Neutrophil (primary cell): Measurements from ENCODE around the gene ZFYVE16.

ENCODE experiments used
- H3K27ac ChIP-seq: fragments of 200-600 bp; sonication (generic); 2 replicates; pipeline ENCODE4 v1.5.1; 2016; ENCODE audit warnings: mild to moderate bottlenecking, moderate library complexity
- H3K27me3 ChIP-seq: fragments of 200-600 bp; sonication (generic); 2 replicates; pipeline ENCODE4 v1.6.0; 2016; ENCODE audit warnings: mild to moderate bottlenecking
- H3K36me3 ChIP-seq: fragments of 200-600 bp; sonication (generic); 2 replicates; pipeline ENCODE4 v1.5.1; 2017
- H3K4me1 ChIP-seq, 2 experiments: fragments of 200-600 bp in 1 of 2; sonication (generic) in 1 of 2; 1 replicate in 1 of 2; 2 replicates in 1 of 2; pipeline versions ENCODE4 v1.5.1 to v1.6.1; 2013 to 2016; ENCODE audit warnings: low read depth in 1 of 2, low read length in 1 of 2, mild to moderate bottlenecking in 1 of 2, moderate library complexity in 1 of 2; ENCODE audit not compliant: control insufficient read depth in 1 of 2, insufficient read depth in 1 of 2
- H3K4me3 ChIP-seq, 2 experiments: fragments of 200-600 bp in 1 of 2; sonication (generic) in 1 of 2; 1 replicate in 1 of 2; 2 replicates in 1 of 2; pipeline ENCODE4 v1.5.1; 2013 to 2016; ENCODE audit warnings: low read depth in 1 of 2, low read length in 1 of 2, mild to moderate bottlenecking in 1 of 2, moderate library complexity in 1 of 2
- H3K9me3 ChIP-seq: fragments of 200-600 bp; sonication (generic); 2 replicates; pipeline ENCODE4 v1.5.1; 2016
- CTCF ChIP-seq: fragments of 200-600 bp; sonication (generic); IDR thresholded peaks from 2 replicates; pipeline ENCODE4 v1.5.1; 2016; ENCODE audit warnings: antibody characterized with exemption

Gene ZFYVE16

DNA sequence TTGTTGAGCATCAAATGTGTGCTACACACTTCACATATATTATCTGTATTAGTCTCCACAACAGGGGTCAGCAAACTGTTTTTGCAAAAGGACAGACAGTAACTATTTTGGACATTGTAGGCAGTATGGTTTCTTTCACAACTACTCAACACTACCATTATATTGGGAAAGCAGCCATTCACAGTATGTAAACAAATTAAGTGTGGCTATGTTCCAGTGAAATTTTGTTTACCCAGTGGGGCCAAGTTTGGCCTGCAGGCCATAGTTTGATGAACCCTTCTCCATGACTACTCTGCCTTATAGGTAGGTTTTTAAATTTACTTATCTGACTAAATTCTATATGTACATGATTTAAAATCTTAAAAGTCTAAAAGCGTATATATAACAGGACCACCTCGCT lies 67.1 kb downstream of the ZFYVE16 start:
- no peaks in the 10 kb centered on the region for H3K27me3 ChIP-seq
- no peak overlapping the region for H3K27ac ChIP-seq
- peaks cover 79% of the 10 kb centered on the region for H3K36me3 ChIP-seq
- TF ChIP-seq CTCF: no peak
- no peaks in the 10 kb centered on the region for H3K4me1 ChIP-seq
- H3K4me3 ChIP-seq: no peak overlapping the region
- no peaks in the 10 kb centered on the region for H3K9me3 ChIP-seq

- no peak overlapping the region for H3K27ac ChIP-seq
- H3K9me3 ChIP-seq: no peaks in the 10 kb centered on the region
- no peak for TF ChIP-seq CTCF
- H3K36me3 ChIP-seq: peaks cover 51% of the 10 kb centered on the region
- H3K4me1 ChIP-seq: peaks cover 0 to 5% of the 10 kb centered on the region in 2 experiments
- no peaks in the 10 kb centered on the region for H3K27me3 ChIP-seq
- no peak overlapping the region for H3K4me3 ChIP-seq
These were observed 71.8 kb downstream of the ZFYVE16 start for GRCh38 chr5:80479713-80480112.

GRCh38 chr5:80480354-80480753 lies 72.5 kb downstream of the ZFYVE16 start:
- H3K27ac ChIP-seq: no peak overlapping the region
- H3K27me3 ChIP-seq: no peaks in the 10 kb centered on the region
- H3K9me3 ChIP-seq: no peaks in the 10 kb centered on the region
- TF ChIP-seq CTCF: no peak
- no peak overlapping the region for H3K4me3 ChIP-seq
- H3K36me3 ChIP-seq: peaks cover 45% of the 10 kb centered on the region
- peaks cover 0 to 5% of the 10 kb centered on the region in 2 experiments for H3K4me1 ChIP-seq

GRCh38 chr5:80481019-80481893 lies 73.4 kb downstream of the ZFYVE16 start:
- TF ChIP-seq CTCF: peak; percentile 58
- peaks cover 0 to 5% of the 10 kb centered on the region in 2 experiments for H3K4me1 ChIP-seq
- no peak overlapping the region for H3K27ac ChIP-seq
- H3K36me3 ChIP-seq: peaks cover 36% of the 10 kb centered on the region
- no peaks in the 10 kb centered on the region for H3K9me3 ChIP-seq
- no peaks in the 10 kb centered on the region for H3K27me3 ChIP-seq
- no peak overlapping the region for H3K4me3 ChIP-seq

DNA sequence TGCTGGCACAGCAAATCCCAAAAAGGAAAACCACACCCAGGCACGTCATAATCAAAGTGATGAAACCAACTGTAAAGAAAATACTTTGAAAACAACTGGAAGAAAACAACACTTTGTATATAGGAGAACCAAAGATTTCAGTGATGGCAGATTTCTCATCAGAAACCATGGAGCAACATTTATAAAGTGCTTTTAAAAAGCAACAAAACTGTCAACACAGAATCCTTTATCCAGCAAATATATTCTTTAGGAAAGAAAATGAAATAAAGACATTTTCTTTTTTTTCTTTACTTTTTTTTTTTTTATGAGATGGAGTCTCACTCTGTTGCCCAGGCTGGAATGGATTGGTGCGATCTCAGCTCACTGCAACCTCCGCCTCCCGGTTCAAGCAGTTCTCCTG lies 74.7 kb downstream of the ZFYVE16 start:
- no peak for TF ChIP-seq CTCF
- no peaks in the 10 kb centered on the region for H3K9me3 ChIP-seq
- H3K27ac ChIP-seq: no peak overlapping the region
- peaks cover 12 to 18% of the 10 kb centered on the region in 2 experiments for H3K4me1 ChIP-seq
- H3K4me3 ChIP-seq: no peak overlapping the region
- peaks cover 23% of the 10 kb centered on the region for H3K36me3 ChIP-seq
- no peaks in the 10 kb centered on the region for H3K27me3 ChIP-seq
